RWPE1 (cell line): ENCODE measurements around the gene MYH10.

Experiments used
- CTCF ChIA-PET: fragments of 350-600 bp; sonication (Branson Sonifier 250); formaldehyde crosslinking; extraction: SDS; loops from one replicate; lab custom pipeline; 2021; lab: Yijun Ruan, JAX
- POLR2A ChIA-PET: fragments of 400-600 bp; formaldehyde crosslinking; extraction: SDS; loops from one replicate; lab custom pipeline; 2020; ENCODE audit warnings: antibody characterized with exemption; ENCODE audit not compliant: low non-redundant PET; lab: Yijun Ruan, JAX
- DNase-seq: peaks from one replicate; pipeline ENCODE4 v3.0.0; 2012; ENCODE audit warnings: low spot score
- H3K27ac ChIP-seq: fragments of 450-650 bp; 2 replicates; pipeline ENCODE4 v1.5.1; 2017
- TF ChIP-seq, protein P1 (sequence below): fragments of 450-650 bp; conservative IDR thresholded peaks from 2 replicates; pipeline ENCODE4 v1.5.1; 2017; ENCODE audit warnings: low read depth, mild to moderate bottlenecking

Gene MYH10

DNA sequence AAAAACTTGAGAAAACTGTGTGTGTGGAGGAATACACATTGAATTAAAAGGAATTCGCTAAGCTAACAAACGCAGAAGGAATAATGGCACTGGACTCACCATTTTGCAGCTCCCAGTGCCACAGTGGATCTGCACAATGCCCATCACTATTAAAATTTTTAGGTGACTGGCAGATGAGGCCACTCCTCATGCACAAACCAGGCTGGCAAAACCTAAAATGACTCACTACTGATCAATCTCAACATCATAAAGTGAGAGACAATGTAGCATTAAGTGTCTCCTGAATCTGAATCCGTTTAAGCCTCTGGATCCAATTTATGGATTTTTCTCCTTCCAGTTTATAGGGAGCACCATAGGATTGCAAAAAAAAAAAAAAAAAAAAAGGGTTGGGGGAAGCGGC lies 20.6 kb downstream of the MYH10 start:
- TF ChIP-seq, protein P1, sequence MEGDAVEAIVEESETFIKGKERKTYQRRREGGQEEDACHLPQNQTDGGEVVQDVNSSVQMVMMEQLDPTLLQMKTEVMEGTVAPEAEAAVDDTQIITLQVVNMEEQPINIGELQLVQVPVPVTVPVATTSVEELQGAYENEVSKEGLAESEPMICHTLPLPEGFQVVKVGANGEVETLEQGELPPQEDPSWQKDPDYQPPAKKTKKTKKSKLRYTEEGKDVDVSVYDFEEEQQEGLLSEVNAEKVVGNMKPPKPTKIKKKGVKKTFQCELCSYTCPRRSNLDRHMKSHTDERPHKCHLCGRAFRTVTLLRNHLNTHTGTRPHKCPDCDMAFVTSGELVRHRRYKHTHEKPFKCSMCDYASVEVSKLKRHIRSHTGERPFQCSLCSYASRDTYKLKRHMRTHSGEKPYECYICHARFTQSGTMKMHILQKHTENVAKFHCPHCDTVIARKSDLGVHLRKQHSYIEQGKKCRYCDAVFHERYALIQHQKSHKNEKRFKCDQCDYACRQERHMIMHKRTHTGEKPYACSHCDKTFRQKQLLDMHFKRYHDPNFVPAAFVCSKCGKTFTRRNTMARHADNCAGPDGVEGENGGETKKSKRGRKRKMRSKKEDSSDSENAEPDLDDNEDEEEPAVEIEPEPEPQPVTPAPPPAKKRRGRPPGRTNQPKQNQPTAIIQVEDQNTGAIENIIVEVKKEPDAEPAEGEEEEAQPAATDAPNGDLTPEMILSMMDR, result no peak
- CTCF ChIA-PET, result interaction anchor here (0.5 to 0.6 kb wide), 3 partner anchors 31 to 215 kb away, joined by 3 read pairs; no protein-coding TSS in a partner anchor
- DNase-seq, result peak; percentile 20
- H3K27ac ChIP-seq, result no peak overlapping the region
- POLR2A ChIA-PET, result no interaction called here

DNA sequence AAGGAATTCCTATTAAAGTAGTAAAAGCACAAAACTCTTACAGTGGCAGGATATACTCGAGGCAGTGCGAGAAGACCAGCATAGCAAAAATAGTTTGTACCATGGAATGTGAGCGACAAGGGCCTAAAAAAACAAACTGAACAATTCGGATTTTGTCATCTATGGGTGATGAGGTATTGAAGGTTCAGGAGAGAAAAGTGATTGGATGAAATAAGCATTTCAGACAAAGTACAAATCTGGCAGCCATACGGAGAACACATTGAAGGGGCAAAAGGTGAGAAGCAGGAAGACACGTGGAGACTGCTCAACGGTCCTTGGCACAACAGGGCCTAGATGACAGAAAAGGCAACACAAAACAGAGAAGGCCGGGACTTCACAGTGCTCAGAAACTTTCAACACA lies 22.5 kb downstream of the MYH10 start:
- CTCF ChIA-PET, result no interaction called here
- DNase-seq, result no peak
- no peak overlapping the region for H3K27ac ChIP-seq
- POLR2A ChIA-PET, result no interaction called here
- TF ChIP-seq, protein P1, result no peak

DNA sequence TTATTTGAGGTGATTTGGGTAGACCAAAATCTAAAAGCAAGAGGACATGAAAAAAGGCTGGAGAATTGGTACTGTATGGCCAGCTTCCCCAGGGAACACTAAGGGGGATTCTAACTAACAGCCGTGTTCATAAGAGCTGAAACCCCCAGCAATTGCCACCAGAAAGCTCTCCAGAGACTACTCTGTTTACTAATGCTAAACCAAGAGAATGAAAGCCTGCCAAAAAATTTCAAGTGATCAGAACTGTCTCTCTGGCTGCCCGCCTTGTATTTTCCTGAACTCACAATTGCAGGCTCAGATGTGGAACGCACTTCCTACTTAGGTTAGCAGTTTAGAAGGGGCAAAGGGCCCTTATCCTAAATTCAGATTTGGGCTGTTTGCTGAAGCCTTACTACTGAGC lies 24.1 kb downstream of the MYH10 start:
- POLR2A ChIA-PET, result no interaction called here
- no peak overlapping the region for H3K27ac ChIP-seq
- no peak for DNase-seq
- CTCF ChIA-PET, result no interaction called here
- TF ChIP-seq, protein P1, result no peak

DNA sequence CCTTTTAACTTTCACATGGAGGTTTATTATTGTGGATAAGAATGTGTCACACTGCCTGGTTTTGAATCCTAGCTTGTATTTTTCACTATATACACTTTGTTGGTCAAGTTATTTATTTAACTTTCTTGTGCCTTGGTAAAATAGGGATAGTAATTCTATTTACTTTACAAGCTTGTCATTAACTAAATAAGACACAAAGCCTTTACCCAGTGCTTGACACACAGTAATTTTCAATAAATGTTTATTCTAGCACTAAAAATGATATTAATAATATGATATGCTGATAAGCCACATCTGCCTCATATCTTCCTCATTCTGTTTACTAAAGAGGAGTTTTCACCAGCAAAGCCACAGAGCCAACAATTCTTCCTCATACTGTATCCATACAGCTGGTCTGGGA lies 27.8 kb downstream of the MYH10 start:
- CTCF ChIA-PET, result interaction anchor here (0.7 kb wide), 1 partner anchor 72 kb away, joined by 3 read pairs; no protein-coding TSS in a partner anchor
- POLR2A ChIA-PET, result no interaction called here
- no peak overlapping the region for H3K27ac ChIP-seq
- TF ChIP-seq, protein P1, result no peak
- no peak for DNase-seq

DNA sequence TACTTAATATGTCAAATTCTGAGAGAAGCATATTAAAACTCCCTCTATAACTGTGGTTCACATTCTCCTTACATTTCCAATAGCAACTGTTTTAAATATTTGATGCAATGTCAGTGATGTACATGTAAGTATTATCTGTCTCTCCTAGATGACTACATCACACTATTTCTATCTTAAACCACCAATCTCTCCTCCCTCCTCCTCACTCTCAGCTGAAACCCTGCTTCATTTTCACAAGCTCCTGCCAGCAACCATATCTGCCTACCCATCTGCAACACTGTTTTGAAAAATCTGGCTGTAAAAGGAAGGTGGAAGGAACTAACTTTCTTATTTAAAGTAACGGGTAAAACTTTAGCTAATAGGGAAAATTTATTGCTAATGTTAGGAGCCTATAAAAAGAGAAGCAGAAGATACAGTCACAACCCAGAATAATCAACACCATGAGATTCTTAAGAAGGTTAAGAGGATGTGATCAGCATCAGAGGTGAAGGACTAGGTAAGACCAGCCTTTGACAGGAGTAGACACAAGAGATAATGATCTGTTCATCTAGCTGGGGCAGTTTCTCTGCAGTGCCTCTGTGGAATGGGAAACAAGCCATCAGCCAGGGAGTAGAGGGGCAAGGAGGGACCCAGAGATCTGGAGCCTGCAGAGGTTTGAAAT lies 31.0 kb downstream of the MYH10 start:
- ChIA-PET POLR2A (no interaction called here), CTCF (interaction anchor here (1.1 kb wide), 1 partner anchor 29 kb away, joined by 3 read pairs; no protein-coding TSS in a partner anchor)
- TF ChIP-seq, protein P1, result no peak
- H3K27ac ChIP-seq, result no peak overlapping the region
- no peak for DNase-seq

DNA sequence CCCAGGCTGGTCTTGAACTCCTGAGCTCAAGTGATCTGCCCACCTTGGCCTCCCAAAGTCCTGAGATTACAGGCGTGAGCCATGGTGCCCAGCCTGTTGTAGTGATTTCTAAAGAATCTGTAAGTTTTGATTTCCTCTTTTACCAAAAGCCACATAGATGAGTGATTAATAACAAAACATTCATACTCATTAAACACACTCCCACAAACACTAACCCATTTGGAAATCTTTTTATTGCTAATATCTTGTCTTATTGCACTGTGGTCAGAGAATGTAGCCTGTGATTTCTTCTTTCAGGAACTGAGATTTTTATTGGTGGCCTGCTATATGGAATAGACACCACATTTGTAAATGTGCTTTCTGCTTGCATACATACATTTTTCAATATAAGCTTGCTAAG lies 31.6 kb downstream of the MYH10 start:
- no peak for DNase-seq
- H3K27ac ChIP-seq, result no peak overlapping the region
- TF ChIP-seq, protein P1, result no peak
- ChIA-PET POLR2A (no interaction called here), CTCF (no interaction called here)
